Activated CD4-positive, alpha-beta T cell treated with anti-CD3 and anti-CD28 coated beads, Interleukin-10, Interleukin-2, amounts not matched to agents 100 ng/mL and 50 ng/mL, durations not matched to agents 16 hours and 8 hours (primary cell): ENCODE results near the gene SERPINI1.

Experiments
- DNase-seq: peaks from one replicate; pipeline ENCODE4 v3.0.0-alpha.2; 2020

Gene SERPINI1

GRCh38 chr3:167735233-167736138 lies at the start of gene SERPINI1:
Gene SERPINI1, plus strand, starts transcription at chr3:167735721. Its CDS starts 53,408 bp downstream, at chr3:167789129.
- DNase-seq: peak; percentile 86

GRCh38 chr3:167691366-167691765 lies 44.2 kb upstream of the SERPINI1 start:
- peak; percentile 85 for DNase-seq

GRCh38 chr3:167694121-167694520 lies 41.4 kb upstream of the SERPINI1 start:
- DNase-seq: no peak

- no peak for DNase-seq
Measured at GRCh38 chr3:167700046-167700445, 35.5 kb upstream of the SERPINI1 start.

GRCh38 chr3:167700926-167701325 lies 34.6 kb upstream of the SERPINI1 start:
- DNase-seq: no peak

GRCh38 chr3:167705840-167706239 lies 29.7 kb upstream of the SERPINI1 start:
- no peak for DNase-seq

- no peak for DNase-seq
Measured at GRCh38 chr3:167709690-167710089, 25.8 kb upstream of the SERPINI1 start.

- no peak for DNase-seq
Measured at GRCh38 chr3:167710552-167710951, 25.0 kb upstream of the SERPINI1 start.

- no peak for DNase-seq
Measured at GRCh38 chr3:167711439-167711838, 24.1 kb upstream of the SERPINI1 start.

GRCh38 chr3:167712445-167712844 lies 23.1 kb upstream of the SERPINI1 start:
- DNase-seq: no peak

- no peak for DNase-seq
Measured at GRCh38 chr3:167714871-167715270, 20.6 kb upstream of the SERPINI1 start.

- DNase-seq: no peak
Measured at GRCh38 chr3:167716920-167717319, 18.6 kb upstream of the SERPINI1 start.

GRCh38 chr3:167718582-167718981 lies 16.9 kb upstream of the SERPINI1 start:
- DNase-seq: peak; percentile 21

- no peak for DNase-seq
Measured at GRCh38 chr3:167723025-167723512, 12.5 kb upstream of the SERPINI1 start.

GRCh38 chr3:167723872-167724271 lies 11.6 kb upstream of the SERPINI1 start:
- no peak for DNase-seq

GRCh38 chr3:167728176-167728575 lies 7.3 kb upstream of the SERPINI1 start:
- DNase-seq: no peak

- DNase-seq: no peak
Measured at GRCh38 chr3:167728632-167729323, 6.7 kb upstream of the SERPINI1 start.

GRCh38 chr3:167729591-167729990 lies 5.9 kb upstream of the SERPINI1 start:
- DNase-seq: no peak

GRCh38 chr3:167731393-167731792 lies 4.1 kb upstream of the SERPINI1 start:
- DNase-seq: no peak

- DNase-seq: no peak
Measured at GRCh38 chr3:167732313-167733065, 3.0 kb upstream of the SERPINI1 start.

GRCh38 chr3:167733961-167734497 lies 1.5 kb upstream of the SERPINI1 start:
- peak; percentile 47 for DNase-seq

GRCh38 chr3:167734498-167735232 lies 856 bp upstream of the SERPINI1 start, which contains the start of gene PDCD10:
Gene PDCD10, minus strand, starts transcription at chr3:167734892. Its CDS starts 14,735 bp downstream, at chr3:167720157.
- DNase-seq: peak; percentile 99
